Gastrocnemius medialis (tissue), 4 donors: Measurements from ENCODE around the gene PRKAG3. TPM values are rescaled to one million over a fixed set of nuclear protein-coding genes. Genes with fewer than 3 reads are reported as not detected.

Source experiments
- ATAC-seq, 2 donors: fragments of 150-250 bp; one replicate each; pipeline ENCODE4 v1.9.1; 2016
- DNase-seq, 2 donors: peaks; one replicate each; pipeline ENCODE4 v3.0.0-alpha.2; 2019
- H3K27ac ChIP-seq, 4 donors: fragments of 200-600 bp; sonication (generic); 1 replicate in 1 of 4; 2 replicates in 3 of 4; pipeline ENCODE4 v1.5.1; 2016 to 2018; ENCODE audit warnings: mild to moderate bottlenecking in 2 of 4, moderate library complexity in 1 of 4
- H3K27me3 ChIP-seq, 3 donors: fragments of 200-600 bp; sonication (generic) in 2 of 3; 1 replicate in 1 of 3; 2 replicates in 2 of 3; pipeline versions ENCODE4 v1.5.1 to v1.6.0; 2016 to 2019; ENCODE audit warnings: mild to moderate bottlenecking in 1 of 3, moderate library complexity in 1 of 3
- H3K36me3 ChIP-seq, 2 donors: fragments of 200-600 bp; sonication (generic) in 1 of 2; one replicate each; pipeline ENCODE4 v1.5.1; 2017 to 2018
- H3K4me1 ChIP-seq, 2 donors: fragments of 200-600 bp; sonication (generic) in 1 of 2; one replicate each; pipeline ENCODE4 v1.5.1; 2016 to 2017; ENCODE audit warnings: mild to moderate bottlenecking in 2 of 2
- H3K4me3 ChIP-seq, 4 donors: fragments of 200-600 bp; sonication (generic) in 3 of 4; 1 replicate in 1 of 4; 2 replicates in 3 of 4; pipeline ENCODE4 v1.5.1; 2016 to 2019; ENCODE audit warnings: mild to moderate bottlenecking in 2 of 4
- H3K9me3 ChIP-seq, 3 donors: fragments of 200-600 bp; sonication (generic) in 2 of 3; 1 replicate in 1 of 3; 2 replicates in 2 of 3; pipeline ENCODE4 v1.5.1; 2016 to 2019
- POLR2A ChIP-seq, 2 donors: fragments of 450-650 bp; IDR thresholded peaks; one replicate each; pipeline ENCODE4 v1.6.1; 2017; ENCODE audit warnings: antibody characterized with exemption in 2 of 2, mild to moderate bottlenecking in 2 of 2, moderate library complexity in 2 of 2
- in situ Hi-C, 4 donors: fragments of 200-750 bp; cut with MboI; loops; one replicate each; pipeline versions ENCODE4 v1.15.0 to v1.8.0; 2017; ENCODE audit warnings: low sequenced_read_pairs in 4 of 4
- intact Hi-C: fragments of 100-400 bp; cut with DNase I; formaldehyde crosslinking; loops from one replicate; pipeline ENCODE4 v1.15.1; 2023; ENCODE audit warnings: low total_unique reads
- total RNA-seq, 4 donors: library from RNA; depleted of rRNA; stranded (reverse); fragments of >200 nt; gene quantifications; one replicate each; pipeline versions ENCODE4 v1.1.0 to v1.2.3, GENCODE V29; 2016
- TF ChIP-seq, protein P1 (sequence below), 5 experiments: fragments of 450-650 bp in 3 of 5; fragments of 200-600 bp in 2 of 5; sonication (generic) in 2 of 5; IDR thresholded peaks in 4 of 5; conservative IDR thresholded peaks in 1 of 5; 1 replicate in 4 of 5; 2 replicates in 1 of 5; pipeline ENCODE4 v1.5.1; 2016 to 2019; ENCODE audit warnings: antibody characterized with exemption in 5 of 5, mild to moderate bottlenecking in 3 of 5, moderate library complexity in 3 of 5

PRKAG3 gene
- total RNA-seq, 4 donors from 2014 or later, result 8.3 to 65.4 (median 44.3) TPM

DNA sequence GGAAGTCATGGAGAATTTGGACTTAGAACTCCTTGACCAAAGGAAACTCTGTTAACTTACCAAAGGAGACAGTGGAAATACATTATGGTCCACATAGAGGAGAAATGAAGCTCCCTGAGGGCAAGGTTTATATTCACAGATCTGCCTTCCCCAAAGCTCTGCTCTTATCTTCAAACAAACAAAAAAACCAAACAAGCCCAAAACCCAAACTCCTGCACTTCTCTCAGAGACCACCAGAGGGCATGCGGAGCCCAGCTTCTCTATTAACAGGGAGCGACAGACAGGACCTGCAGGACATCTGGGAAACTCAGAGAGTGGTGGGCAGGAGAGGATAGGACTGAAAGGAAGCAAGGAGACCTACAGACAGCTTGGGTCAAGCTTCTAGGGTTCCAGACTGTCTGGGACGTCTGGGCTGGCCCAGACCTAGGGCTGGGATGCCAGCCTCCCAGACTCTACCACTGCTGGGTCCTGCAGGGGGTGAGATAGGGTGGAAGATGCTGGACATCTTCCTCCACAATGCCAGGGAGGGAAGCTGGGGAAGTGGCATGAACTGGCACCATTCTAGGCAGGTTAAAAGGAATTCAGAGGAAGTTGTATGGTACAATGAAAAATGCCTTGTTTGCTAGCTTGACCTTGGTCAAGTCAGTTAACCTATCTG is 45.1 kb upstream of the PRKAG3 start:
- Histone ChIP-seq H3K36me3 (no peaks in the 10 kb centered on the region), H3K27ac (no peak overlapping the region), H3K9me3 (no peaks in the 10 kb centered on the region), H3K4me1 (peaks cover 0 to 10% of the 10 kb centered on the region in 2 donors), H3K27me3 (peaks cover 63 to 75% (median 75%) of the 10 kb centered on the region in 3 donors), H3K4me3 (no peak overlapping the region)
- in situ Hi-C loops, result no loop called here
- ATAC-seq (peak; percentile 62 to 71), DNase-seq (peak in 1 of 2 donors; percentile 37)
- no peak for TF ChIP-seq POLR2A (IDR thresholded peaks at IDR 0.05)
- TF ChIP-seq, protein P1, sequence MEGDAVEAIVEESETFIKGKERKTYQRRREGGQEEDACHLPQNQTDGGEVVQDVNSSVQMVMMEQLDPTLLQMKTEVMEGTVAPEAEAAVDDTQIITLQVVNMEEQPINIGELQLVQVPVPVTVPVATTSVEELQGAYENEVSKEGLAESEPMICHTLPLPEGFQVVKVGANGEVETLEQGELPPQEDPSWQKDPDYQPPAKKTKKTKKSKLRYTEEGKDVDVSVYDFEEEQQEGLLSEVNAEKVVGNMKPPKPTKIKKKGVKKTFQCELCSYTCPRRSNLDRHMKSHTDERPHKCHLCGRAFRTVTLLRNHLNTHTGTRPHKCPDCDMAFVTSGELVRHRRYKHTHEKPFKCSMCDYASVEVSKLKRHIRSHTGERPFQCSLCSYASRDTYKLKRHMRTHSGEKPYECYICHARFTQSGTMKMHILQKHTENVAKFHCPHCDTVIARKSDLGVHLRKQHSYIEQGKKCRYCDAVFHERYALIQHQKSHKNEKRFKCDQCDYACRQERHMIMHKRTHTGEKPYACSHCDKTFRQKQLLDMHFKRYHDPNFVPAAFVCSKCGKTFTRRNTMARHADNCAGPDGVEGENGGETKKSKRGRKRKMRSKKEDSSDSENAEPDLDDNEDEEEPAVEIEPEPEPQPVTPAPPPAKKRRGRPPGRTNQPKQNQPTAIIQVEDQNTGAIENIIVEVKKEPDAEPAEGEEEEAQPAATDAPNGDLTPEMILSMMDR (IDR thresholded peaks at IDR 0.05 in 4 of 5, conservative IDR thresholded peaks at IDR 0.05 in 1 of 5), result peak; percentile 78 to 90 (median 84)
- intact Hi-C loops, result loop anchor here (1.0 kb wide), 1 partner anchor 22 kb away; no protein-coding TSS in a partner anchor

GRCh38 chr2:218875692-218876246 is 44.2 kb upstream of the PRKAG3 start:
- in situ Hi-C loops (no loop called here), intact Hi-C loops (no loop called here)
- no peak for TF ChIP-seq POLR2A (IDR thresholded peaks at IDR 0.05)
- TF ChIP-seq, protein P1 (IDR thresholded peaks at IDR 0.05 in 4 of 5, conservative IDR thresholded peaks at IDR 0.05 in 1 of 5), result no peak
- Histone ChIP-seq H3K27ac (no peak overlapping the region), H3K27me3 (peaks cover 63 to 77% (median 75%) of the 10 kb centered on the region in 3 donors), H3K9me3 (no peaks in the 10 kb centered on the region), H3K4me1 (peaks cover 0 to 10% of the 10 kb centered on the region in 2 donors), H3K36me3 (no peaks in the 10 kb centered on the region), H3K4me3 (no peak overlapping the region)
- DNase-seq (no peak), ATAC-seq (no peak)

- TF ChIP-seq POLR2A (IDR thresholded peaks at IDR 0.05), result no peak
- TF ChIP-seq, protein P1 (IDR thresholded peaks at IDR 0.05 in 4 of 5, conservative IDR thresholded peaks at IDR 0.05 in 1 of 5), result no peak
- no peak overlapping the region for H3K27ac ChIP-seq
- in situ Hi-C loops, result no loop called here
- peaks cover 0 to 4% of the 10 kb centered on the region in 2 donors for H3K4me1 ChIP-seq
- intact Hi-C loops, result no loop called here
- no peak for DNase-seq
- no peak for ATAC-seq
- H3K27me3 ChIP-seq, result peaks cover 45 to 71% (median 55%) of the 10 kb centered on the region in 3 donors
- no peak overlapping the region for H3K4me3 ChIP-seq
- H3K36me3 ChIP-seq, result no peaks in the 10 kb centered on the region
- no peaks in the 10 kb centered on the region for H3K9me3 ChIP-seq
Measured at GRCh38 chr2:218873359-218874194, 42.0 kb upstream of the PRKAG3 start.

DNA sequence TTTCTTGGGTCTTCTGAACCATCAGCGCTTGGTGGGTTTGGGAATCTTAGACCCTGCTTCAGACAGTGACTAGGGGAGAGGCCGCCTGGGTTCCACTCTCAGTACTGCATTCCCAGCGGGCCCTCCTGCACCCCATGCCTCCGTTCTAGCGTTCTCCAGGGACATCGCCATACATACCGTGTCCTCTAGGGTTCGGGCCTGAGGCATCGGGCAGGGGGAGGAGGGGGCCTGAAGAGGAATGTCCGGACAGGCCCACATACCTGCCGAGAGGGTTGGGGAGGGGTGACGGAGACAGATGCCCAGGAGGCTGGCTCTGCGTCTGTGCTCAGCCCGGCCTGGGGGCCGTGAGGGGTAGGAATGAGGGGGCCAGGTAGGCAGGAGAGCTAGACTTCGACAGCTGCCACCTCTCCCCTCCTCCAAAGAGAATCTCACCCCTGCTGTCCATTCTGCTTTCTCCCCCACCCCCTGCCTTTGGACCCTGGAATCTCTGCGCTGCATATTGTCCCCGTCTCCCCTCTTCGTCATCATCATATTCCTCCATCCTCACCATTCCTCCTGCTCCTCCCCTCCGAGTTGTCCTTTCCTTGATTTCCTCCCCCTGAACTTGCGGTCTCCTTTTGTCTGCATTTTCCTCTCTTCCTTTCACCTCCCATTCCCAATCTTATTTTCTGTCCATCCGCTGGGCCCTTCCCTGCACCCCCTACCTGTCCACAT is 41.2 kb upstream of the PRKAG3 start:
- Histone ChIP-seq H3K4me1 (peaks cover 0 to 5% of the 10 kb centered on the region in 2 donors), H3K4me3 (no peak overlapping the region), H3K27me3 (peaks cover 44 to 66% (median 47%) of the 10 kb centered on the region in 3 donors), H3K27ac (no peak overlapping the region), H3K9me3 (no peaks in the 10 kb centered on the region), H3K36me3 (no peaks in the 10 kb centered on the region)
- DNase-seq, result no peak
- in situ Hi-C loops, result no loop called here
- no peak for ATAC-seq
- no peak for TF ChIP-seq POLR2A (IDR thresholded peaks at IDR 0.05)
- TF ChIP-seq, protein P1 (IDR thresholded peaks at IDR 0.05 in 4 of 5, conservative IDR thresholded peaks at IDR 0.05 in 1 of 5), result no peak
- intact Hi-C loops, result no loop called here
